Kidney glomerular epithelial cell (primary cell): ENCODE results near the gene PTH1R.

ENCODE experiments used
- DNase-seq: peaks from one replicate; lab custom pipeline; 2025; lab: John Stamatoyannopoulos, UW

Gene PTH1R

DNA sequence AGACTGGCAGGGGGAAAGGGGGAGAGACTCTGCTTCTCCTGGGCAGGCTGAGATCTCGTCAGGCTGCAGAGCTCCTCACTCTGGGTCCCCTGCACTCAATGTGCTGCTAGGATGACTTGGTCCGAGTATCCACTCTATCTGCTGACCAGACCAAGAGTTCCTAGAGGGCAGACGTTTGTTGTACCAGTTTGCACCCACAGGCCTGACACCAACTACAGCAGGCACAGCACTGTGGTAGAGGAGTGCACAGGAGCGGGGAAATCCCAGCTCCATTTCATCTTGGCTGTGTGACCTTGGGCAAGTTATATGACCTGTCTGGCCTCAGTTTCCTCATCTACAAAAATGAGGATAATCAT lies 70.0 kb downstream of the PTH1R start:
- no peak for DNase-seq

DNA sequence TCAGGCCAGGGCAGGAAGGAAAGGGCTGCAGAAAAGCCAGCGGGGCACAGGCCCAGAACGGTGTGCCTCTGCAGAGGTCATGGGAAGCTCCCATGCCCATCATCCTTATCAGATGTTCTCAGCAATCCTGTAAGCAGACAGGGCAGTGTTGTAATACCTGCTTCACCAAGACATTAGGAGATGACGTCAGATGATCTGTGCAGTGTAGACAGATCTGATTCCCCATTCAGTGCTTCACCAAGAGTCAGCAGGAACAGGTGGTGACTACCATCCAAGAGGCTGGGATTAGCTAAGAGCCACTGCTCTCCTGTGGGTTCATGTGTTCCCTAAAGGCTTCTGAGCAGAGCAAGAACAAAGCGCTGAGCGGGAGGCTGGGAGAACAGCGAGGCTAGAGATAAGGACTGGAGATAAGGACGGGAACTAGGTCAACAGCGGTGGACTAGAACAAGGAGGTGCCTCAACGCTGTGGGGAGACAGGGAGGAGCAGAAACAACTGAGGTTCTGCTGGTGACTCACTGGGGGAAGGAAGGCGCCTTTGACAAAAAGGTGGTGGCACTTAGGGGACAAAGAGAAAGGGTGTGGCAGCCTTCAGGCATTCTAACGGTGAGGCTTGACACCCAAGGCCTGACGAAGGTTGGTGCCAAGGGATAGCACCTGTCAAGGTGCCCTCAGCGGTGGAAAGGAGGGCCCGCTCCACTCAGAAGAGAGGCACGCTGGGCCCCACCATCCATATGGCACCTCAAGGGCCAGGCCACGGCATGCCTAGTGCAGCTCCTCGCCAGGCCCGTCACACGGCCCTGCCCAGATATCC lies 70.7 kb downstream of the PTH1R start:
- DNase-seq: peak; percentile 45

DNA sequence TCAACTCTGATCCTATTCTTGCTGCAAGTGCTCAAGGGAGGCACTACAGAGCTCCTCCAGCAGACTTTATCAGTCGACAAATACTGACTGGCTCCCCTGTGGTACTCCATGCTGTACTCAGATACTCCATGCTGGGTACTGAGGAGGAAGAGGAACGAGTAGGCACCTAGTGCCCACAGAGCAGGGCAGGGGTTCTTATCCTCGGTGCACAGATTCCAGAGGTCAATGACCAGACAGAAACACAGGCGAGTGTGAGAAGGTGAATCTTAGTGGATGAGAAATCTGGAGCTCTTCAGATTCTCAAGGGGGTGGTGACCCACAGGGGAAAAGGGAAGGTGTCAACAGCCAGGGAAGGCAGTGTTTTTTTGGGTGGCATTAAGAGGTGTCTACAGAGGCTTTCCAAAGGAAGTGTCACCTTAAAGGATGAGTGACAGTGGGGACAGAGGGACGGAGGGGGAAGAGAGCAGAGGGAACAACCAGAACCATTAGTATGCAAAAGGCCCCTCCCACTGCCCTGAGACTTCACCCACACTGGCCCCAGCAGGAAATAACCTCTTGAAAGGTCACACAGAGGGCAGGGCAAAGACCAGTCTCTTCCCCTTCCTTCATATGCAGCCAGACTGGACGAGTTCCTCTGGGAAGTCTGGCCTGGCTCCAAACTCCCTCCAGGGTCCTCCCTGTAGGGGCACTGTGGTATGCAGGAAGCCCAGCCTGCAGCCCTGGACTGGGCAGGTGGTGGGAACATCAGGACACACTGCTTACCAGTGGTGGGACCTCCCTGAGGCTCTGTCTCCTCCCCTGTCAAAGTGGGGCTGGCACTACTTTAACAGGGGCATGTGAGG lies 71.5 kb downstream of the PTH1R start:
- DNase-seq: no peak

DNA sequence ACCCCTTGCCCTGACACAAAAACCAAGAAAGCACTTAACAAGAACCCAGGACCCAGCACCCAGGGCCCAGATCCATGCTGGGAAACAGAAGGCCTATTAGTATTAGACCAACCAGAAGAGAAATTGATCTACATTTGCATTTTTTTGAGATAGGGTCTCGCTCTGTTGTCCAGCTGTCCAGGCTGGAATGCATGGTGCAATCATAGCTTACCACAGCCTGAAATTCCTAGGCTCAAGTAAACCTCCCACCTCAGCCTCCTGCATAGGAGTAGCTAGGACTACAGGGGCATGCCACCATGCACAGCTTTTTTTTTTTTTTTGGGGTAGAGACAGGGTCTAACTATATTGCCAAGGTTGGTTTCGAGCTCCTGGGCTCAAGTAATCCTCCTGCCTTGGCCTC lies 72.7 kb downstream of the PTH1R start:
- DNase-seq: no peak

DNA sequence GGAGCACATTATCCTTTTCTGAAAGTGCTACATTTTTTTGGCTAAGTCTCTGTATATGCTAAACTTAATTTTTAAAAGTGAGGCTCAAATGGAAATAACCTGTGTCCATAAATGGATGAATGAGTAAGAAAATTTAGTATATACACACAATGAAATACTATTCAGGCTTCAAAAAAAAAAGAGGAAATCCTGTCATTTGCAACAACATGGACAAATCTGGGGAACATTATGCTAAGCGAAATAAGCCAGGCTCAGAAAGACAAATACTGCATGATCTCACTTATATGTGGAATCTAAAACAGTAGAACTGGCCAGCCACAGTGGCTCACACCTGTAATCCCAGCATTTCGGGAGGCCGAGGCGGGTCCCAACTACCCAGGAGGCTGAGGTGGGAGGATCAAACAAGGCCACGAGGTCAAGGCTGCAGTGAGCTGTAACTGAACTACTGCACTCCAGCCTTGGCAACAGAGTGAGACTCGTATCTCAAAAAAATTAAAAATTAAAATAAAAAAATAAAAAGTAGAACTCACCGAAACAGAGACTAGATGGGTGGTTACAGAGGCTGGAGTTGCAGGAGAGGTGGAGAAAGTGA lies 73.2 kb downstream of the PTH1R start:
- DNase-seq: no peak

DNA sequence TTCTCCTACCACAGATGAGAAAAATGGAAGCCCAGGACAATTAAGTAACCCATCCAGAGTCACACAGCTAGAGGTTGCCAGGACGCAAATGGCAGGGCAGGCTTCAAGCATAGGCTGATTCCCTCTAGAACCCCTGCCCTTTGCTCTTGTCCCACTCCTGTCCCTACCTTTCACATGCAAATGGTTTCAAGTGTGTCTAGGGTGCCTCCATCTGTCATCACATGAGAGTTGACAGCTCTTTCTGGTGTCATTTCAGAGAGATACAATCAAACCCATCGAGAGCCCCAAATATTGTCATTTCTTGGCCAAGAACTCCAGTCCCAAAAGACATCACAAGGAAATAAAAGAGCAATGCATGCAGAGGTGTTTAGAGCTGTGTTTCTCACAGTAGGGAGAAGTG lies 75.3 kb downstream of the PTH1R start:
- DNase-seq: no peak
